Calu3 (cell line): ENCODE data around the gene ABHD2. TPM values are rescaled to one million over a fixed set of nuclear protein-coding genes. Genes with fewer than 3 reads are reported as not detected.
"Not testable (repeated sequence)": the region's sequence is repeated elsewhere in the genome, so short reads cannot be mapped to it uniquely, and the experiment has no call there.

Source experiments
- BruUV-seq: library from RNA; stranded (reverse); fragments of 400-500 nt; replicated peaks from 2 replicates; lab custom pipeline; 2021; lab: Mats Ljungman, UMichigan
- CTCF ChIA-PET: fragments of 300-600 bp; sonication (Branson Sonifier 250); formaldehyde crosslinking; loops from one replicate; lab custom pipeline; 2022; ENCODE audit warnings: antibody characterized with exemption; lab: Charles Lee
- DNase-seq: peaks from one replicate; pipeline ENCODE4 v3.0.0; 2022
- H3K27ac Mint-ChIP-seq: one replicate; pipeline ENCODE4 v1.8.0; 2022; ENCODE audit warnings: mixed read lengths; ENCODE audit not compliant: unreplicated experiment
- H3K27me3 Mint-ChIP-seq: one replicate; pipeline ENCODE4 v1.8.0; 2022; ENCODE audit warnings: mixed read lengths; ENCODE audit not compliant: unreplicated experiment
- H3K36me3 Mint-ChIP-seq: one replicate; pipeline ENCODE4 v1.8.0; 2022; ENCODE audit warnings: mild to moderate bottlenecking, moderate library complexity, mixed read lengths; ENCODE audit not compliant: insufficient read depth, unreplicated experiment
- H3K4me1 Mint-ChIP-seq: one replicate; pipeline ENCODE4 v1.8.0; 2022; ENCODE audit warnings: mild to moderate bottlenecking, low read depth, mixed read lengths; ENCODE audit not compliant: unreplicated experiment
- H3K4me3 Mint-ChIP-seq: one replicate; pipeline ENCODE4 v1.8.0; 2022; ENCODE audit warnings: mild to moderate bottlenecking, low read depth, moderate library complexity, mixed read lengths; ENCODE audit not compliant: unreplicated experiment
- H3K9me3 Mint-ChIP-seq: one replicate; pipeline ENCODE4 v1.8.0; 2022; ENCODE audit warnings: low read depth, mixed read lengths; ENCODE audit not compliant: unreplicated experiment
- intact Hi-C: fragments of 100-400 bp; cut with micrococcal nuclease; formaldehyde crosslinking; loops from one replicate; pipeline ENCODE4 v1.10.0; 2022; ENCODE audit not compliant: unreplicated experiment
- total RNA-seq: library from RNA; stranded (reverse); gene quantifications from 2 replicates; pipeline ENCODE4 v1.2.3, GENCODE V29; 2022
- TF ChIP-seq, protein P1 (sequence below): fragments of 200-600 bp; IDR thresholded peaks from one replicate; pipeline ENCODE4 v1.8.0; 2022; ENCODE audit warnings: antibody characterized with exemption; ENCODE audit not compliant: unreplicated experiment

The ABHD2 gene
- total RNA-seq, 1 experiment from 2014 or later = 353 TPM

DNA sequence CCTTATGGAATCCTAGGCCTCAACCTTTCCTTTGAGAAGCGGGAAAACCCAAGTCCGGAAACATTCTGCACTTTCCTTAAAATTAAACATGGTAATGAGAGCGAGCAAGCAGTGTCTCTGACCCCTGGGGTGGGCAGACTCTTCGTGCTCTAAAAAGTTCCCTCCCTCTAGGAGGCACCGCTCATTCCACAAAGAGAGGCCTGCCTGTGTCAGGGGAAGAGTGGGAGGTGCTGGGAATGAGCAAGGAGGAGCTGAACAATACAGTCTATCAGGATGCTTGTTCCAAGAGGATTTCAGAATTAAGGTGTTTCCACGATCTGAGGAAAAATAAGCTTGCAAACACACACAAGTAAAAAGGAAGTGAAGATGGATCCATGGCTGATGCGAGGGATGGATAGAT lies 139.2 kb downstream of the ABHD2 start:
- Mint-ChIP-seq H3K36me3 (no peaks in the 10 kb centered on the region), H3K27ac (no peak overlapping the region), H3K27me3 (peaks cover 44% of the 10 kb centered on the region), H3K9me3 (no peaks in the 10 kb centered on the region), H3K4me3 (no peak overlapping the region), H3K4me1 (no peaks in the 10 kb centered on the region)
- TF ChIP-seq, protein P1, sequence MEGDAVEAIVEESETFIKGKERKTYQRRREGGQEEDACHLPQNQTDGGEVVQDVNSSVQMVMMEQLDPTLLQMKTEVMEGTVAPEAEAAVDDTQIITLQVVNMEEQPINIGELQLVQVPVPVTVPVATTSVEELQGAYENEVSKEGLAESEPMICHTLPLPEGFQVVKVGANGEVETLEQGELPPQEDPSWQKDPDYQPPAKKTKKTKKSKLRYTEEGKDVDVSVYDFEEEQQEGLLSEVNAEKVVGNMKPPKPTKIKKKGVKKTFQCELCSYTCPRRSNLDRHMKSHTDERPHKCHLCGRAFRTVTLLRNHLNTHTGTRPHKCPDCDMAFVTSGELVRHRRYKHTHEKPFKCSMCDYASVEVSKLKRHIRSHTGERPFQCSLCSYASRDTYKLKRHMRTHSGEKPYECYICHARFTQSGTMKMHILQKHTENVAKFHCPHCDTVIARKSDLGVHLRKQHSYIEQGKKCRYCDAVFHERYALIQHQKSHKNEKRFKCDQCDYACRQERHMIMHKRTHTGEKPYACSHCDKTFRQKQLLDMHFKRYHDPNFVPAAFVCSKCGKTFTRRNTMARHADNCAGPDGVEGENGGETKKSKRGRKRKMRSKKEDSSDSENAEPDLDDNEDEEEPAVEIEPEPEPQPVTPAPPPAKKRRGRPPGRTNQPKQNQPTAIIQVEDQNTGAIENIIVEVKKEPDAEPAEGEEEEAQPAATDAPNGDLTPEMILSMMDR = no peak
- BruUV-seq = no TSS peak
- CTCF ChIA-PET = no interaction called here
- intact Hi-C loops = no loop called here
- DNase-seq = no peak

DNA sequence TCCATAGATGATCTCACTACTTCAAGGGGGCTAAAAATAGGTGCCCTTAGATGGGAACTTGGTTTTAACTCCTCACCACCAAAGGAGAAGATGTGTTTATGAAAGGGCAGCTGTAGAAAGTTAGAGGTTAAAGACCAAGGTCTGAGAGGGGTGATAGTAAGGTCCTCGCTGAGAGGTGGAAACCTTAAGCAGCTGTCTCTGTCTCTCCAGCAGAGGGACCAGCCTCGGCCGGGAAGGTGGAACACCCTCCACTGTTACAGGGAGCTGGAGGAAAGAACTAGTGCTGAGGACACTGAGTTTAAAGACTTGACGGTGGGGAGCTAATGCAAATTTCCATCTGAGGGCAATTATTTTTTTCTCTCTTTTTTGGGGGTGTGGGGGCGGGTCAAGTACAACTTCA lies 142.0 kb downstream of the ABHD2 start:
- CTCF ChIA-PET = interaction anchor here (0.6 to 1.1 kb wide), 3 partner anchors 15 to 198 kb away, joined by 3 to 4 read pairs (median 3); no protein-coding TSS in a partner anchor
- Mint-ChIP-seq H3K36me3 (no peaks in the 10 kb centered on the region), H3K4me1 (no peaks in the 10 kb centered on the region), H3K9me3 (no peaks in the 10 kb centered on the region), H3K4me3 (no peak overlapping the region), H3K27me3 (peaks cover 57% of the 10 kb centered on the region), H3K27ac (no peak overlapping the region)
- DNase-seq = no peak
- TF ChIP-seq, protein P1 = no peak
- intact Hi-C loops = no loop called here
- no TSS peak for BruUV-seq

DNA sequence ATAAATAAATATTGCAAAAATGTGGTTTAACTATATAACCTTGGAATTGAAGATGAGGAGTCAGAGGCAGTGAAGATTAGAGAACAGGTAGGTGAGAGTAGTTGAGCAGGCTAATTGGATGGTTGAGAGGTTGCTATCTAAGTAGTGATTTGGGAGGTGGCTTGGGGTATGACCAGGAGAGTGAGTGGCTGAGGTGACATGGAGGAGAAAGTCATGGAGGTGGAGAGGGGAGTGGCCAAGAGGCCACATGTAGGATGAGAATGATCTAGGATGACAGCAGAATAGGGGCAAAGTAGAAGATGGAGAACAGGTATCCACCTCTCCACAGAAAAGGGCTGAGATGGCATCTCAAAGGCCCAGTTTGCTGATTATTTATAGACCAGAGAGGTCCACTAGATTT lies 143.6 kb downstream of the ABHD2 start:
- no peaks in the 10 kb centered on the region for H3K36me3 Mint-ChIP-seq
- no peaks in the 10 kb centered on the region for H3K4me1 Mint-ChIP-seq
- H3K27me3 Mint-ChIP-seq = peaks cover 73% of the 10 kb centered on the region
- no TSS peak for BruUV-seq
- no peak overlapping the region for H3K27ac Mint-ChIP-seq
- intact Hi-C loops = no loop called here
- CTCF ChIA-PET = no interaction called here
- H3K9me3 Mint-ChIP-seq = no peaks in the 10 kb centered on the region
- no peak overlapping the region for H3K4me3 Mint-ChIP-seq
- no peak for DNase-seq
- TF ChIP-seq, protein P1 = no peak

DNA sequence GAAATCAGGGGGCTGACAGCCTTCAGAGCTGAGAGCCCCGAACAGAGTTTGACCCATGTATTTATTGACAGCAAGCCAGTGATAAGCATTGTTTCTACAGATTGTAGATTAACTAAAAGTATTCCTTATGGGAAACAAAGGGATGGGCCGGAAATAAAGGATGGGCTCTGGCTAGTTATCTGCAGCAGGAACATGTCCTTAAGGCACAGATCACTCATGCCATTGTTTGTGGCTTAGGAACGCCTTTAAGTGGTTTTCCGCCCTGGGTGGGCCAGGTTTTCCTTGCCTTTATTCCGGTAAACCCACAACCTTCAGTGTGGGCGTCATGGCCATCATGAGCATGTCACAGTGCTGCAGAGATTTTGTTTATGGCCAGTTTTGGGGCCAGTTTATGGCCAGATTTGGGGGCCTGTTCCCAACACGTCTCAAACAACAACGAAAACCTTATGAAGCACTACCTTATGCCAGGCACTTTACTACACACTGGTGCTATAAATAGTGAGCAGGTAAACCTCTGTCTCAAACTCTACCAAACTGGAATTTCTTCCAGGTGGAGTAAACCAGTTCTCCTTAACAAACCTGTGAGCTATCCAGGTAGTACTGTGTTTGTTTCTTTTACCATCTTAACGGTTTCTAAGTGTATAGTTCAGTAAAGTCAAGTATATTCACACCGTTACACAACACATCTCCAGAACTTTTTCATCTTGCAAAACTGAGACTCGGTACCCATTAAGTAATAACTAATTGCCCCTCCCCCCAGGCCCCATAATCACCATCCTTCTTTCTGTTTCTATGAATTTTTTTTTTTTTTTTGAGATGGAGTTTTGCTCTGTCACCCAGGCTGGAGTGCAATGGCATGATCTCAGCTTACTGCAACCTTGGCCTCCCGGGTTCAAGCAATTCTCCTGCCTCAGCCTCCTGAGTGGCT lies 151.9 kb downstream of the ABHD2 start:
- H3K27ac Mint-ChIP-seq, intact Hi-C loops, H3K9me3 Mint-ChIP-seq, H3K4me3 Mint-ChIP-seq, DNase-seq, BruUV-seq: not testable (repeated sequence)
- Mint-ChIP-seq H3K36me3 (peaks cover 19% of the 10 kb centered on the region), H3K4me1 (peaks cover 10% of the 10 kb centered on the region), H3K27me3 (peaks cover 67% of the 10 kb centered on the region)
- CTCF ChIA-PET = interaction anchor here (0.7 kb wide), 1 partner anchor 398 kb away, joined by 6 read pairs; no protein-coding TSS in a partner anchor
